ENCODE measurements around the gene XRCC6. TPM values are rescaled to one million over a fixed set of nuclear protein-coding genes. Genes with fewer than 3 reads are reported as not detected.
A peak's percentile ranks its signal among the peaks of the same experiment; 100 is the strongest.

XRCC6 gene
- total RNA-seq, 1 experiment from 2014 or later, result 474 TPM

- TF ChIP-seq, protein P1, sequence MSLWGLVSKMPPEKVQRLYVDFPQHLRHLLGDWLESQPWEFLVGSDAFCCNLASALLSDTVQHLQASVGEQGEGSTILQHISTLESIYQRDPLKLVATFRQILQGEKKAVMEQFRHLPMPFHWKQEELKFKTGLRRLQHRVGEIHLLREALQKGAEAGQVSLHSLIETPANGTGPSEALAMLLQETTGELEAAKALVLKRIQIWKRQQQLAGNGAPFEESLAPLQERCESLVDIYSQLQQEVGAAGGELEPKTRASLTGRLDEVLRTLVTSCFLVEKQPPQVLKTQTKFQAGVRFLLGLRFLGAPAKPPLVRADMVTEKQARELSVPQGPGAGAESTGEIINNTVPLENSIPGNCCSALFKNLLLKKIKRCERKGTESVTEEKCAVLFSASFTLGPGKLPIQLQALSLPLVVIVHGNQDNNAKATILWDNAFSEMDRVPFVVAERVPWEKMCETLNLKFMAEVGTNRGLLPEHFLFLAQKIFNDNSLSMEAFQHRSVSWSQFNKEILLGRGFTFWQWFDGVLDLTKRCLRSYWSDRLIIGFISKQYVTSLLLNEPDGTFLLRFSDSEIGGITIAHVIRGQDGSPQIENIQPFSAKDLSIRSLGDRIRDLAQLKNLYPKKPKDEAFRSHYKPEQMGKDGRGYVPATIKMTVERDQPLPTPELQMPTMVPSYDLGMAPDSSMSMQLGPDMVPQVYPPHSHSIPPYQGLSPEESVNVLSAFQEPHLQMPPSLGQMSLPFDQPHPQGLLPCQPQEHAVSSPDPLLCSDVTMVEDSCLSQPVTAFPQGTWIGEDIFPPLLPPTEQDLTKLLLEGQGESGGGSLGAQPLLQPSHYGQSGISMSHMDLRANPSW (CRISPR knock-in tag; conservative IDR thresholded peaks at IDR 0.05; ENCODE audit: low read depth), result no peak
- TF ChIP-seq GABPB1 (CRISPR knock-in tag; IDR thresholded peaks at IDR 0.05), result 0 out of 2 replicates have a peak, but pooled peaks have one; percentile 12
- 0 out of 2 replicates have a peak, but pooled peaks have one; percentile 1 for TF ChIP-seq ZNF121 (CRISPR knock-in tag; IDR thresholded peaks at IDR 0.05)
- TF ChIP-seq, protein P2, sequence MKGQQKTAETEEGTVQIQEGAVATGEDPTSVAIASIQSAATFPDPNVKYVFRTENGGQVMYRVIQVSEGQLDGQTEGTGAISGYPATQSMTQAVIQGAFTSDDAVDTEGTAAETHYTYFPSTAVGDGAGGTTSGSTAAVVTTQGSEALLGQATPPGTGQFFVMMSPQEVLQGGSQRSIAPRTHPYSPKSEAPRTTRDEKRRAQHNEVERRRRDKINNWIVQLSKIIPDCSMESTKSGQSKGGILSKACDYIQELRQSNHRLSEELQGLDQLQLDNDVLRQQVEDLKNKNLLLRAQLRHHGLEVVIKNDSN (CRISPR knock-in tag; IDR thresholded peaks at IDR 0.05), result no peak
- TF ChIP-seq ARID4B (CRISPR knock-in tag; IDR thresholded peaks at IDR 0.05; ENCODE audit: borderline replicate concordance), result no peak
- TF ChIP-seq, protein P3, sequence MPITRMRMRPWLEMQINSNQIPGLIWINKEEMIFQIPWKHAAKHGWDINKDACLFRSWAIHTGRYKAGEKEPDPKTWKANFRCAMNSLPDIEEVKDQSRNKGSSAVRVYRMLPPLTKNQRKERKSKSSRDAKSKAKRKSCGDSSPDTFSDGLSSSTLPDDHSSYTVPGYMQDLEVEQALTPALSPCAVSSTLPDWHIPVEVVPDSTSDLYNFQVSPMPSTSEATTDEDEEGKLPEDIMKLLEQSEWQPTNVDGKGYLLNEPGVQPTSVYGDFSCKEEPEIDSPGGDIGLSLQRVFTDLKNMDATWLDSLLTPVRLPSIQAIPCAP (CRISPR knock-in tag; IDR thresholded peaks at IDR 0.05), result no peak
- TF ChIP-seq SMAD4 (CRISPR knock-in tag; IDR thresholded peaks at IDR 0.05), result no peak
- no peak for TF ChIP-seq TP53 (CRISPR knock-in tag; IDR thresholded peaks at IDR 0.05)
- TF ChIP-seq, protein P4, sequence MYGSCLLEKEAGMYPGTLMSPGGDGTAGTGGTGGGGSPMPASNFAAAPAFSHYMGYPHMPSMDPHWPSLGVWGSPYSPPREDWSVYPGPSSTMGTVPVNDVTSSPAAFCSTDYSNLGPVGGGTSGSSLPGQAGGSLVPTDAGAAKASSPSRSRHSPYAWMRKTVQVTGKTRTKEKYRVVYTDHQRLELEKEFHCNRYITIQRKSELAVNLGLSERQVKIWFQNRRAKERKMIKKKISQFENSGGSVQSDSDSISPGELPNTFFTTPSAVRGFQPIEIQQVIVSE (CRISPR knock-in tag; IDR thresholded peaks at IDR 0.05; ENCODE audit: borderline replicate concordance), result no peak
- no peak for TF ChIP-seq ATF1 (CRISPR knock-in tag; IDR thresholded peaks at IDR 0.05)
Observed at GRCh38 chr22:41697126-41697775, 76.2 kb downstream of the XRCC6 start (continued).

- peaks cover 10% of the 10 kb centered on the region for H3K4me1 Mint-ChIP-seq
- DNase-seq (ENCODE audit: low spot score), result peak; percentile 49
- CTCF ChIA-PET, result interaction anchor here (0.8 to 4.1 kb wide), 11 partner anchors 19 to 247 kb away, joined by 3 to 76 read pairs (median 5); partner anchors contain the start of genes CCDC134 and CENPM
- H3K27me3 Mint-ChIP-seq (ENCODE audit: low read depth), result peaks cover 34% of the 10 kb centered on the region
- no peak within 1 kb of the TSS for H3K4me3 Mint-ChIP-seq
- H3K36me3 Mint-ChIP-seq, result no peaks in the 10 kb centered on the region; the same call in none of the 2 replicates
- POLR2A ChIA-PET, result interaction anchor here (0.6 to 0.7 kb wide), 2 partner anchors 11 to 554 kb away, joined by 4 read pairs; partner anchors contain the start of gene SNU13
- H3K27ac Mint-ChIP-seq, result no peak within 1 kb of the TSS
- ATAC-seq, result no peak
- no peaks in the 10 kb centered on the region for H3K9me3 Mint-ChIP-seq
- 0 out of 2 replicates have a peak, but pooled peaks have one; percentile 5 for TF ChIP-seq USF2 (CRISPR knock-in tag; IDR thresholded peaks at IDR 0.05)
- TF ChIP-seq, protein P5, sequence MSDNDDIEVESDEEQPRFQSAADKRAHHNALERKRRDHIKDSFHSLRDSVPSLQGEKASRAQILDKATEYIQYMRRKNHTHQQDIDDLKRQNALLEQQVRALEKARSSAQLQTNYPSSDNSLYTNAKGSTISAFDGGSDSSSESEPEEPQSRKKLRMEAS (CRISPR knock-in tag; IDR thresholded peaks at IDR 0.05), result peak; percentile 73
- TF ChIP-seq, protein P3 (CRISPR knock-in tag; IDR thresholded peaks at IDR 0.05), result 0 out of 2 replicates have a peak, but pooled peaks have one; percentile 31
- no peak for TF ChIP-seq TP53 (CRISPR knock-in tag; IDR thresholded peaks at IDR 0.05)
- no peak for TF ChIP-seq PRRX2 (CRISPR knock-in tag; IDR thresholded peaks at IDR 0.05)
- TF ChIP-seq, protein P6, sequence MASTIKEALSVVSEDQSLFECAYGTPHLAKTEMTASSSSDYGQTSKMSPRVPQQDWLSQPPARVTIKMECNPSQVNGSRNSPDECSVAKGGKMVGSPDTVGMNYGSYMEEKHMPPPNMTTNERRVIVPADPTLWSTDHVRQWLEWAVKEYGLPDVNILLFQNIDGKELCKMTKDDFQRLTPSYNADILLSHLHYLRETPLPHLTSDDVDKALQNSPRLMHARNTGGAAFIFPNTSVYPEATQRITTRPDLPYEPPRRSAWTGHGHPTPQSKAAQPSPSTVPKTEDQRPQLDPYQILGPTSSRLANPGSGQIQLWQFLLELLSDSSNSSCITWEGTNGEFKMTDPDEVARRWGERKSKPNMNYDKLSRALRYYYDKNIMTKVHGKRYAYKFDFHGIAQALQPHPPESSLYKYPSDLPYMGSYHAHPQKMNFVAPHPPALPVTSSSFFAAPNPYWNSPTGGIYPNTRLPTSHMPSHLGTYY (CRISPR knock-in tag; IDR thresholded peaks at IDR 0.05), result no peak
- no peak for TF ChIP-seq ATF6 (CRISPR knock-in tag; IDR thresholded peaks at IDR 0.05)
- TF ChIP-seq OVOL2 (CRISPR knock-in tag; IDR thresholded peaks at IDR 0.05; ENCODE audit: borderline replicate concordance), result no peak
Observed at GRCh38 chr22:41699264-41700107, 78.4 kb downstream of the XRCC6 start, which contains the start of gene MEI1. Gene MEI1, plus strand, starts transcription at chr22:41699503. Its CDS starts 36 bp downstream, at chr22:41699539.
